NCI-H510A treated with DMSO at 0.1 percent for 48 hours (cell line): Measurements from ENCODE around the gene TRIM9.

ENCODE experiments used
- DNase-seq: peaks from one replicate; lab custom pipeline; 2025; lab: John Stamatoyannopoulos, UW

The TRIM9 gene

DNA sequence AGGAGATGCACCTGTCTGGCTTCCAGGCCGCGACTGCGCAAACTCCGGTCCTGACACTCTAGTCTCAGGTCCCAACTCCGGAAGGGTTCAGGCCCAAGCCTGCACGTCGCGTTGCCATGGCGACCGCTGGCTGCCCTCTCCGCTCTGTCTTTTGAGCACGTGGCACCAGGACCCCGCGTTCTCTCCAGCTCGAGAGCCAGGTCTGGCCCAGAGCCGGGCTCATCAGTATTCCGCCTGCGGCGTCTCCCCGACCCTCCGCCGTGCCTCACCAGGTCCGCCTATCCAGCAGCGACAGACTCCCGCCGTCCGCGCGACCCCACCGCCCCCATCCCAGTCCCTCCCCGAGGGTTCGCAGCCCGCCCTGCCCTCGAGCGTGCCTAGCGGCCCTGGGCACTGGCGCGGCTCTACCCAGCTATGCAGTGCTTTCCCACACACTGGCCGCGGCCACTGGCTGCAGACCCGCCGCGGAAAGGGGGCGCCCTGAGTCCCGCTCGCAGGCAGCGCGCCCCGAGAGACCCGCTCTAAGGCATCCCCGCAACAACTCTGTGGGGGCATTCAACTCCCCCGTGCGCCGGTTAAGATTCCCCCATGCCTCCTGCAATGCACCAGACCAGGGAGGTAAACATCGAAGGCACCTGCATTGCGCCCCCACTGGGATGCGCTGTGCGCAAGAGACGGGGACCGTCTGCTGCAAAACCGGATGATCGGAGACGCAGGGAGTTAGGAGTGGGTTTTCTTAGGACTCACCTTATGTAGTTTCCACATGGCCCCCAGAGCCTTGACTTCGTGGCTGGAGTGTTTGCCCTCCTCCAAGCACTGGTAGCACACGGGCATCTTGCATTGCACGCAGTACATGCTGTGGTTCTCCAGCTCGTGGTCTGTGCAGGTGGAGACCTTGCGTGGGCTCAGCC is 1.3 kb downstream of the TRIM9 start:
- DNase-seq: peak; percentile 64

- no peak for DNase-seq
Observed at GRCh38 chr14:51092965-51093364, 1.9 kb downstream of the TRIM9 start.

DNA sequence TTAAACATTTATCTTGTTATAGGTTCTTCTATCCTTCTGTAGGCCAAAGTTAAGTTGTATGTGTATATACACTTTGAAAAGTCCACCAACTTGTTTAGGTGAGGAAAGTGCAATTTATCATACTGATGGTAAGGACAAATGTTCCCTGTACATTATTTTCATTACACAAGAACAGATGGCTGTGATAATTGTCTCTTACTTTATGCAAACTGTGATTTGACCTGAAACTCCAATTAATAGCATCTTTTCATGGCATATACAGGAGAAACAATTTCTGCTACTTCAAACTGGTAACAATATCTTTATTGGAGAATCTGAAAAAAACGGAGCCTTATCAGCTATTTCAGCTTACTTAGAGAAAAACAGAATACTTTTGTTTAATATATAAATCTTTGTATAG is 5.6 kb downstream of the TRIM9 start:
- DNase-seq: no peak

GRCh38 chr14:51087031-51087441 is 7.9 kb downstream of the TRIM9 start:
- peak; percentile 10 for DNase-seq

GRCh38 chr14:51086044-51086443 is 8.9 kb downstream of the TRIM9 start:
- DNase-seq: no peak

GRCh38 chr14:51084962-51085361 is 9.9 kb downstream of the TRIM9 start:
- no peak for DNase-seq

GRCh38 chr14:51084507-51084906 is 10.4 kb downstream of the TRIM9 start:
- no peak for DNase-seq

DNA sequence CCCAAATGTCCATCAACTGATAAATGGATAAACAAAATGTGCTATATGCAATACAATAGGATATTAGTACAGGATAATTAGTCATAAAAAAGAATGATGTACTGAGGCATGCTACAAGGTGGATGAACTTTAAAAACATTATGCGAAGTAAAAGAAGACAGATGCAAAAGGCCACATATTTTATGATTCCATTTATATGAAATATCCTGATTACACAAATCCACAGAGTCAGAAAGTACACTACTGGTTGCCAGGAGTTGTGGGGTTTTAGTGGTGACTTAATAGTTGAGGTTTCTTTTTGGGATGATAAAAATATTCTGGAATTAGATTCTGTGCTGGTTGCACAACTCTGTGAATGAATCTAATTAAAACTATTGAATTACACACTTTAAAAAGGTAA is 12.6 kb downstream of the TRIM9 start:
- no peak for DNase-seq

- no peak for DNase-seq
Observed at GRCh38 chr14:51081712-51082111, 13.2 kb downstream of the TRIM9 start.

- no peak for DNase-seq
Observed at GRCh38 chr14:51081209-51081608, 13.7 kb downstream of the TRIM9 start.

DNA sequence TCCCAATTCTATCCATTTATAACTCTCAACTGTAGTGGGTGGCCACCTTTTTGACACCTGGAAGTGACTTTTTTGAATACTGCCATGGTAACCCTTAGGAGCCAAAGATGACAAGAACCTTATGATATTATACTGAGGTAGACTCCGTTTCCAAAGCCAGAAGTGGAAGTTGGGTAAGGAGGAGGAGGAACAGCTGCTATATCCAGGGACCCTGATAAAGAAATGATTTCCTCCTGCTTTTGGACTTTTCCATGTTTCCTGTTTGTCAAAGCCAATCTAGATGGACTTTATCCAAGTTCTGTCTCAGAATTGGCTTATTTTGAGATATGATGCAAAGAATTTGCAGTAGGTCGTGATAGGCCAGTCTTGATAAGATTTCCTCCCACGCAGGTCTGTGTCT is 14.3 kb downstream of the TRIM9 start:
- no peak for DNase-seq

- peak; percentile 32 for DNase-seq
Observed at GRCh38 chr14:51079489-51079888, 15.4 kb downstream of the TRIM9 start.

- DNase-seq: no peak
Observed at GRCh38 chr14:51079085-51079484, 15.8 kb downstream of the TRIM9 start.

GRCh38 chr14:51074701-51075385 is 20.1 kb downstream of the TRIM9 start:
- no peak for DNase-seq

- no peak for DNase-seq
Observed at GRCh38 chr14:51073731-51074130, 21.2 kb downstream of the TRIM9 start.

- no peak for DNase-seq
Observed at GRCh38 chr14:51072976-51073375, 21.9 kb downstream of the TRIM9 start.

DNA sequence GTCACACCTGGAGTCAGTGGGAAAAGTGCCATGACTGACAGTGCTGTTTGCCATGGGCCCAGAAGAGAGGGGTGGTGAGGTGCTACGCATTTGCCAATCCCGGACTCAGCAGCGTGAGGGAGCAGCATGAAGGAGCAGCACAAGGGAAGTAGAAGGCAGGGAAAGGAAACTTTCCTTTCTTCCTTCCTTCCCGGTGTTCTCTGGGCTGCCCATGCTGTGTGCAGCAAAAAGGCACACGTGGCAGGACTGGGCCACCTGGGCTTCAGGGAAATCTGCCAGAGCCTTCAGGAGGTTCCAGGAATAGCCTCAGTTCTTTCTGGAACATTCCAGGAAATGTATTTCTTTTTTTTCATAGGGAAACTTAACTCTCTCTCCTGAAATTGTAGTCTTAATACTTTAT is 23.0 kb downstream of the TRIM9 start:
- no peak for DNase-seq

- no peak for DNase-seq
Observed at GRCh38 chr14:51070726-51071125, 24.2 kb downstream of the TRIM9 start.

DNA sequence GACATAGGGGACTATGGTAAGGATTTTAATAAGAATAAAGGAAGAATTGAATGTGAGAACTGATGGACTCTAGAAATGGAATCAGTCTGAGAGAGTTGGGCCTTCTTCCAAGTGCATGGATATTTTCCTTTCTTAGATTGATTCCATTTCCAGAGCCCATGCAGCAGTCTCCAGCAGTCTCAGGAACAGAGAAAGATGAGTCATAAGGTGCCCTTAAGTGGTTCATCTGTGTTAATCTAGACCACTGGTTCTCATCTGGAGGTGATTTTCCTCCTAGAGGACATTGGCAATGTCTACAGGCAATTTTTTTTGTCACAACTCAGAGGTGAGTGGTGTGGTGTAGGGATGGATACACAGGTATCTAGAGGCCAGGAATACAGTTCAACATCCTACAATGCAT is 25.9 kb downstream of the TRIM9 start:
- DNase-seq: no peak

DNA sequence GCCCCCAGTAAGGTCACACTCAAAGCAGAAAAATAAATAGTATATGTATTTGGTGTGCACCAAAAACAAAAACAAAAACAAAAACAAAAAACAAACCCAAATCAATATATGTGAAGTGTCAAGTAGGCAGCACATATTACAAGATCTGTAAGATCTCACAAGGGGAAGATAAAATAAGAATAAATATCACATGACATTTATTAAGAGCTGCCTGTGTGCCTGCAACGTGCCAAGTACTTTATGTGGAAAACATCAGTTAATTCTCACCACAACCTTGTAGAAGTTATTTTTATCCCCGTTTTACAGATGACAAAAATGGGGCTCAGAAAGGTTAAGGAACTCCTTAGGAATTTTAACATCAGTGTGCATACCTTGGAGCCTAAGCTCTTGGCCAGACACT is 26.6 kb downstream of the TRIM9 start:
- DNase-seq: no peak

DNA sequence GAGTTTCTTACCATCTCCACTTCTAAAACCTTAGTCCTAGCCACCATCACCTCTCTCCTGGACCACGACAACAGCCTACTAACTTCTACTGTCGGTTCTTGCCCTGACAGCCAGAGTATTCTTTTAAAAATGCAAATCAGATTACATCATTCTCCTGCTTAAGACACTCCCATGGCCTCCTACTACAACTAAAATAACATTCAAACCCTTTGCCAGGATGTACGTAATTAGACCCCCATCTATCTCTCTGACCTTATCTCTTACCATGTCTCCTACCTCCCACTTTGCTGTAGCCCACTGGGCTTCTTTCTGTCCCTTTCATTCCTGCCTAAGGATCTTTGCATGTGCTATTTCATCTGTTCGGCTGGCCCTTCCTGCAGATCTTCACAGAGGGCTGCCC is 27.6 kb downstream of the TRIM9 start:
- DNase-seq: no peak

- DNase-seq: no peak
Observed at GRCh38 chr14:51066576-51066975, 28.3 kb downstream of the TRIM9 start.

- DNase-seq: no peak
Observed at GRCh38 chr14:51059032-51059431, 35.9 kb downstream of the TRIM9 start.
